ENCODE measurements around the gene CERK.
A peak's percentile ranks its signal among the peaks of the same experiment; 100 is the strongest.

Gene CERK

GRCh38 chr22:46662226-46662625 lies 75.8 kb downstream of the CERK start:
- no peak for DNase-seq (ENCODE audit: low read depth in 3 of 3)

GRCh38 chr22:46661221-46661851 lies 76.7 kb downstream of the CERK start:
- DNase-seq (ENCODE audit: low read depth in 3 of 3): peak in 2 of 3 donors; percentile 39 to 44

DNA sequence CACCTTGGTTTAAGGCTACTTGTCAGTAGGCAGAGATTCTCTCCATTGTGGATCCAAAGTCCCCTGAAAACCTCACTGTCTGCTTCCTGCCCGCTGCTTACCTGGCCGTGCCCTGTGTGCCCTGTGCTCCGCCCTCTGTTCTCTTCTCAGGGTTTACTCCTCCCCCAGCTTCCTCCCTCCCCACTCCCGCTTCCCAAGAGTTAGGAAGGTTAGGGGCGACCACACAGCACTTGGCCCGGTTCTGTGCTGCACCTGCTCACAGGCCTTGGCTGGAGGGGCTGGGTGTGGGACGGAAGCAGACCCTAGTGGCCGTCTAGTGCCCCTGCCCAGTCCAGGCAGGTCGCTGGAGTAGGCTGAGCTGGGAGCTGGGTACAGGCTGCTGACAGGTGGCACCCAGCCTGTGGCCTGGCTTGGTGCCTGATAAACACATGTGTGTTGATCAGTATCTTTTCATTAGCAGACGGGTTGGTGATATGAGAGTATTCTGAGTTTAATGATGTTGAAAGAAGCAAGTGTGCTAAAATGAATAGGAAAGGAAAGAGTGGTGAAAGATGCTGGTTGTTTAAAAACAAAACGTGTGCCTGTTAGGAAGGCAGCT lies 77.3 kb downstream of the CERK start:
- no peak for DNase-seq (ENCODE audit: low read depth in 3 of 3)

DNA sequence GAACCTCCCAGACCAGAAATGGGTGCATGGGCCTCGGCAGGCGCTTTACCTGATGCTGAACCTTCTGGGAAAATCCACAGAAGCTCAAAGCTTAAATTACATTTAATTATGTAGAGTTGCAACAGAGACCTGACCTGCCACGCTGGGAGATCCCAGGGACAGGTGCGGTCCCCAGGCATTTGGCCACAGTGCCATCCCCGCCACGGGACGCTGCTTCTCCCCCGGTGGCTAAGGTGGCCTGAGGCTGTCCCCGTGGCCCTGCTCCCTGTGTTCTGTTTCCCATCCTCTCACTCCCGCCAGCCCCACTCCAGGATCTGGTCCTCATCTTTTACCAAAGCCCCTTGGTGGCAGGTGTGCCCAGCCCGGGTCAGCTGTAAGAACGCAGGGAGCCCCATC lies 78.3 kb downstream of the CERK start:
- no peak for DNase-seq (ENCODE audit: low read depth in 3 of 3)

DNA sequence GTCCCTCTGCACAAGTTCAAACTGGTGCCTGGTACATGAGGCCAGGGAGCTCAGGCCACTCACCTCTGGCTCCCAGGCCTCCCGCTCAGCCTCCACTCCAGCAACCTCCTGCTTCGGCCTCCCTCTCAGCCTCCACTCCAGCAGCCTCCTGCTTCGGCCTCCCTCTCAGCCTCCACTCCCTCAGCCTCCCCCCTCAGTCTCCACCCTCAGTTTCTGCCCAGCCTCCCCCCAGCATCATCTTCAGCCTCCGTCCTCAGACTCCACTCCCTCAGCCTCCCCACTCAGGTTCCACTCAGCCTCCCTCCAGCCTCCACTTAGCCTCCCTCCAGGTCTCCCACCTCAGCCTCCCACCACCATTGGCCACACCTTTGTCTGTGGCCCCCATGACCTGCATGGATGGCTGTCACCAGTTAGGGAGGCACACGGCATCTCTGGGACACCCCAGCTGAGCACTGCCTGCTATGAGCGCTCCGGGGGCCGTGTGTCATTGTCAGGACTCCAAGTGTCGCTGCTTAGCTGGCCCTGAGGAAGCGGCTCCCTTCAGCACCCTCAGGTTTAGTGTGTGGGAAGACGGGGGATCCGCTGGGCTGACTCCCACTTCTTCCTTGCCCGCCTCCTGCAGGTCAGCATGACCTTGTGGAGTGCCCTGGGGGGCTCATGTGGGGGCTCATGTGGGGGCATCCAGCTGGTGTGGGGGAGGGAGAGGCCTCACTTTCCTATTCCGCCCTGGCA lies 78.8 kb downstream of the CERK start:
- DNase-seq (ENCODE audit: low read depth in 3 of 3): no peak

DNA sequence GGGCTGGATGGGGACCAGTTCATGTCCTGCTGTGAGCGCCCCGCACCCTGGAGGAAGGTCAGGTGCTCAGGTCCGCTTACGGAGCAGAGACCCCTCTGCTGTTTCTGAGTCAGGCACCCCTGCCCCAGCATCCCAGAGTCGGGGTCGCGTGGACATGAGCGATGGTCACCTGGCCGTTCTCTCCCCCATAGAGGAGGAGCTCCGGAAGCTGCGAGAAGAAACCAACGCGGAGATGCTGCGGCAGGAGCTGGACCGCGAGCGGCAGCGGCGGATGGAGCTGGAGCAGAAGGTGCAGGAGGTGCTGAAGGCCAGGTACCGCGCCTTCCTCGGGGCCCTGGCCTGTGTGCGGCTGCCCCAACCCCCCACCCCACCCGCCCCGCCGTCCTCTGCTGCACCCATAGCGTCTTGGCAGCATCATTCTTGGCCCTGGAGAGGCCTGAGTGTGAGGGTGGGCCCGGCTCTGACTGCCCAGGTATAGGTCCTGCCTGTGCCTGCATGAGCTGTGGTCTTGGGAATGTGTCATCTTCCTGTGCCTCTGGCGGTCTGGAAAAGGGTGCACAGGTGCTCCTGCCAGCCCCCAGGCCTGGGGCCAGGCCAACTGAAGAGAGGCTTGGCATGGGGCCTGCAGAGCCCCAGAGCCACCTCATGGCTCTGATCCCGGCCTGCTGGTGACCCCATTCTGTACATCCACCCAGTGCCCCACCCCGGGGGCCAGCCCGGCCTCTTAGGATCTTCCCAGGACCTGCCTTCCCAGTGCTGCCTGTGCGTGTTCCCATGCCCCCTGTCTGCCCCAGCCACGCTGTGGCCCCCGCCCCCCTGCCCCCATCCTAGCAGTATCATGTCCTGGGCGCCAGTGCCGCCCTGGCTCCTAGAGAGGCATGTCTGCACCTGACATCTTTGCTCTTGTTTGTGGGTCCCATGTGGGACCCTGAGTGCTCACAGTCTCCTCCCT lies 79.8 kb downstream of the CERK start:
- DNase-seq (ENCODE audit: low read depth in 3 of 3): no peak

DNA sequence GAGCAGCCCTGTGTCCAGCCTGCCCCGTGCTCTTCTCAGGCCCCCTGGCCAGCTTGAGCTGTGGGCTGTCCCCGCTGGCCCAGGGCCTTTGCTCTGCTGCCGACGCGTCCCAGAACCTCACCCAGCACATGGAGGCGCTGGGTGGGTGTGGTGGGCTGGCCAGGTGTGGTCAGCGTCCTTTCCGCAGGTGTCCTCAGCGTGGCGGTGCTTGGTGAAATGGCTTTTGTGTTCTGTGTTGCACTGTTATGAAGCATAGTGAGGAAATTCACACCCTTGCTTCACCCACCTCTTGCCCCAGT lies 80.4 kb downstream of the CERK start:
- no peak for DNase-seq (ENCODE audit: low read depth in 3 of 3)

GRCh38 chr22:46656856-46657654 lies 81.0 kb downstream of the CERK start:
- DNase-seq (ENCODE audit: low read depth in 3 of 3): no peak

DNA sequence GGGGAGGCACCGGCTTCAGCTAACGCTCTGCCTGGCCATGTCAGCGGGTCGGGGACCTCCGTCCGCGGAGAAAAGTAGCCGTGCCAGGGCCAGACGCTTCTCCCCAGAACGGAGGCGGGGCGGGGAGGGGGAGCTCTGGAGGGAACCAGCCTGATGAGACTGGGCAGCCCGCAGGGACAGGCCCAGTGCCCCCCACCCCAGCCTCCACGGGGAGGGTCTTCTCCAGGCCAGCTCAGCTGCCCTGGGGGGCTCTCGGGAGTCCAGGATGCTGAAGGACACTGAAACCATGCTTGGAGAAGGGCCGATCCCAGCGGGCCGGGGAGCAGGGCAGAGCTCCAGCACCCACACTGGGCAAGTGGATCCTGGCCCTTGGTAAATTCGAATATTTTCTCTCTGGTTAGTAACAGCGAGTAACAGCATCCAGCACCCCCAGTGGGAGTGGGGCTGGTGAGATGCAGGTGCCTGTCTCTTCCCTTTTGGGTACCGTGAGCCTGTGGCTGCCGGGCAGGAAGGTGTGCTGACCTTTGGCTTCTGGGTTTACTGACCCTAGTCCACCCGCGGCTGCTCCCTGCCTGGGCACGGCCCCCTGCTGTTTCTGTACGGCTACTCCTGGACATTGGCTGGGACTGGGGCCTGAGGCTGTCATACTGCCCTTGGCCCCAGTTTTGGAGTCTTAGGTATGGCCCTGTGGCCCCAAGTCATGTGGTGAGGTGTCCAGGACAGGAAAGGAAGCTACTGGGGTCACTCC lies 82.0 kb downstream of the CERK start:
- DNase-seq (ENCODE audit: low read depth in 3 of 3): no peak

DNA sequence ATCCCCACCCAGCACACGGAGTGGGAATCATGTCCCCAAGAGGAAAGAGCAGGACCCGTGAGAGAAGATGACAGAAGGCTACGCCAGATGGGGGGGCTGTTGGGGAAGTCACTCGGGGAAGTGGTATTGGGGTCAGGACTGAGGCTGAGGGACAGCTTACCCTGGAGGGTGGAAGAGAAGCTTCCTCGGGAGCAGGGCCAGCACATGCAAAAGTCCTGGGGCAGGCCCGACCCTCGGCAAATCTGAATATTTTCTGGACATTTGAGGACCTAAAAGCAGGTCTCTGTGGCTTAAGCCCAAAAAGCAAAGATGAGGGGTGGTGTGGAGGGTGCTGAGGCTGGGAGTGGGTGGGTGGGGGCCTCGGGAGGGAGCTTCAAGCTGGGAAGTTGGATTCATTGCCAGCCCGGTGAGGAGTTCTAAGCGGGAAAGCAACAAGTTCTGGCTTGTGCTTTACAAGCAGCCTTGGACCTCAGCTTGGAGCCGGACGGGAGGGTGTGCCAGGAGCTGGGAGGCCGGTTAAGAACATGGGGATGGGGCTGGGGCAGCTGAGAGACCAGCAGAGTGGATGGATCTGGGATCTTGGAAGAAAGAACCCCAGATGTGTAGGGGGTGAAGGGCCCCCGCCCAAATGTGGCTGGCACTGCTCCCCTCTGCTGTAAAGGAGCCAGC lies 83.0 kb downstream of the CERK start:
- DNase-seq (ENCODE audit: low read depth in 3 of 3): no peak

DNA sequence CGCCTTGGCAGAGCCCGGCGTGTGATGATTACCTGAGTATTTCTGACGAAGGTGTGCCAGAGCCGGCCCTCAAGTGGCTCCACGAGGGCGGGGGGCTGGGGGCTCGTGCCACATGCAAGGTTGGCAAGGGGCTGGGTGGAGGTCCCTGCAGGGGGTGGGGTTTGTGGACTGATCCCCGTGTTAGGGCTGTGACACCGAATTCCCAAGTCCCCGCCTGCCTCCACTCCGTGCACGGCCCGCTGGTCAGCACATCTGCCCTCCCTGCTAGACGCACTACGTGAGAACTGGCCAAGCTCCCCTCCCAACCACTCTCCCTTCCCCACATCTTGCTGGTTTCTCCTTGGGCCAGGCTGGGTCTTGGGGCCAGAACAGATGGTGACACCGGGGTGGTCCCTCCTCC lies 83.6 kb downstream of the CERK start:
- DNase-seq (ENCODE audit: low read depth in 3 of 3): no peak

- DNase-seq (ENCODE audit: low read depth in 3 of 3): no peak
These were observed 84.5 kb downstream of the CERK start for GRCh38 chr22:46653596-46653995.

- no peak for DNase-seq (ENCODE audit: low read depth in 3 of 3)
These were observed 85.2 kb downstream of the CERK start for GRCh38 chr22:46652847-46653331.

- no peak for DNase-seq (ENCODE audit: low read depth in 3 of 3)
These were observed 85.8 kb downstream of the CERK start for GRCh38 chr22:46652081-46652846.

- no peak for DNase-seq (ENCODE audit: low read depth in 3 of 3)
These were observed 86.7 kb downstream of the CERK start for GRCh38 chr22:46651316-46651715.

DNA sequence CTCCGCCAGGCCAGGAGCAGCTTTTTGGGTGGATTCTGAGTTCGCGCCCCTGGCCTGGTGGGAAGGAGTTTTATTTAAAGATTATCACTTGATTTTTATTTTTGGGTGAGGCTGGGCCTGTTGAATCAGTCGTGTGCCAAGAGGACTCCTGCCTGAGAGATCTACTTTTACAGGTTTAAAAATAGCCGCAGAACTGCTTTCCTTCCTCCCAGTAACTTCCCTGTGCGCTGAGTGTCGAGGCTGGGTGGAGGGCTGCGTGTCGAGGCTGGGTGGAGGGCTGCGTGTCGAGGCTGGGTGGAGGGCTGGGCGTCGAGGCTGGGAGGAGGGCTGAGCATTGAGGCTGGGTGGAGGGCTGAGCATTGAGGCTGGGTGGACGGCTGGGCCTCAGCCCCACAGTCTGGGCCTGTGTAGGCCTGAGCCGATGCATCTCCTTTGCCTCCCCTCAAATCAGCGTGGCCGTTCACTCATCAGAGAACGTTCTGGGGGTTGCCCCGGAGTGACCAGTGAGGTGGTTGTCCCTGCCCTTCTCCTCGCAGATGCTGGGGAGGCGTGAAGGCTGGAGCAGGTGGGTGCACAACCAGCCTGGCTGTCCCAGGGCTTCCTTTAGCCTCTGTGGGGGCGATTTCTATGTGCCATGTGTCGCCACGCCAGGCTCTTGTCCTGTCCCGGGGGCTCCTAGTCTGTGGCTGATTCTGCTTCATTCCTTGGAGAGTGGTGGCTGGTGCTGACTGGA lies 87.8 kb downstream of the CERK start:
- no peak for DNase-seq (ENCODE audit: low read depth in 3 of 3)

DNA sequence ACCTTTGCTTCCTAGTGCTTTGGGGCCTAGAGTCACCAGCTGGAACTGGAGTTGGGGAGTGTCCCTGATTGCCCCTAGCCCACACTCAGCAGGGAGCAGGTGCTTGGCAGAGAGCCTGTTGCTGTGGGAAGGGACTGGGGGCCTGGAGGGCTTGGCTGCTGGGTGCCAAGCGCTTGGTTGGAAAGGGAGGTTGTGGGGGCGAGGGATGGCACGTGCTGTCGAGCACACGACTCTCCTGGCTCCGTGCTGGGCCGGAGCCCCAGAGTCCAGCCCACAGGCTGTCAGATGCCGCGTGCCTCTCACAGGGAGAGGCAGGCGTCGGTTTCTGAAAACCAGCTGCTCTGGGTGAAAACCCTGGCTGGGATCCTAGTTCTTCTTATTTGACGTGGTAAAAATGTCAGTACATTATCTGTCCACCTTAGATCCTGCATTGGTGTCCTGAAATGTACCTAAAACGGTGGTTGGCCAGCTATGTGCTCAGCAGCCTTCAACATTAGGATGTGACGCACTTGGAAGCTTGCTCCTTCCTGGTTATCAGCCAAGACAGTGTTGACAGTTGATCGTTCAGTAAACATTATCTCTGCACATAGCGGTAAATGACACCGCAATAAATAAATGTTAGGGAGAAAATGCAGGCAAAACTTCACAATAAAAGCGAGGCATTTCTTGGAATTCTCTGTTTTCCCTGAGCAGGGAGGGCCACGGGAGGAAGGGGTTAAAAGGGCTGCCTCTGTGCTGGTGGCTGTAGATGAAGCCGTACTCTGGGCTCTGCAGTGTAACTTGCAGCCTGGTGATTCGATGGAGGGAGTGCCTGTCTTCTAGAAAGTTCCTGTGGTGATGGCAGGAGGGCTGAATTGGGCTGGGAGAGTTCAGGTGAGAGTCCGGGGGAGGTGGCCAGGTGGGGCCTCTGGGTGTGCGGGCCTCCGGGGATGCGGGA lies 88.6 kb downstream of the CERK start:
- no peak for DNase-seq (ENCODE audit: low read depth in 3 of 3)

Data from stimulated activated CD4-positive, alpha-beta T cell treated with anti-CD3 and anti-CD28 coated beads, TNF-alpha, amount 100 ng/mL, for 48 hours (primary cell).